Stimulated activated CD8-positive, alpha-beta memory T cell treated with anti-CD3 and anti-CD28 coated beads, Interleukin-15, amount 100 ng/mL, for 48 hours (primary cell): ENCODE data around the gene SLCO3A1.
A peak's percentile ranks its signal among the peaks of the same experiment; 100 is the strongest.

Experiments used
- DNase-seq, 2 donors: peaks; one replicate each; pipeline ENCODE4 v3.0.0-alpha.2; 2020; ENCODE audit warnings: low read depth in 2 of 2

The SLCO3A1 gene

GRCh38 chr15:92097474-92098178 lies 244.1 kb downstream of the SLCO3A1 start:
- peak in 1 of 2 donors; percentile 23 for DNase-seq

GRCh38 chr15:92098869-92099268 lies 245.4 kb downstream of the SLCO3A1 start:
- DNase-seq, result no peak

DNA sequence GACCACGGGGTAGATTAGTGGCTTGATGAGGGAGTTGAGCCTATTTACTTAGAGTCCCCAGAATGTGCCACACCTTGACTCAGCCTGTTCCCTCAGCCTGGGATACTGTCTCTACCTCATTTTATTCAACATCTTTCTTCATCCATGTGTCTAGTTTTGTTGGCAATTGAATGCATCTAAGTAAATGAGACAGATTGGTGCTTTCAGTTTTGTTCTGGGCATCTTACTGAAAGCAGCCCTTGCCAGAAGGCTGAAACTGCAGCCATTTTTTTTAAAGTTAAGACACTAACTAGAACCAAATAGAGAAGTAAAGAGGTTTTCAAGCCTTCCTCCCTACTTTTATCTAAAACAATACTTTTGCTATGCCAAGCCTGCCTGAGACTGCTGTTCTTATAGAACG lies 246.8 kb downstream of the SLCO3A1 start:
- DNase-seq, result no peak

- DNase-seq, result no peak
Measured at GRCh38 chr15:92100751-92101150, 247.2 kb downstream of the SLCO3A1 start.

DNA sequence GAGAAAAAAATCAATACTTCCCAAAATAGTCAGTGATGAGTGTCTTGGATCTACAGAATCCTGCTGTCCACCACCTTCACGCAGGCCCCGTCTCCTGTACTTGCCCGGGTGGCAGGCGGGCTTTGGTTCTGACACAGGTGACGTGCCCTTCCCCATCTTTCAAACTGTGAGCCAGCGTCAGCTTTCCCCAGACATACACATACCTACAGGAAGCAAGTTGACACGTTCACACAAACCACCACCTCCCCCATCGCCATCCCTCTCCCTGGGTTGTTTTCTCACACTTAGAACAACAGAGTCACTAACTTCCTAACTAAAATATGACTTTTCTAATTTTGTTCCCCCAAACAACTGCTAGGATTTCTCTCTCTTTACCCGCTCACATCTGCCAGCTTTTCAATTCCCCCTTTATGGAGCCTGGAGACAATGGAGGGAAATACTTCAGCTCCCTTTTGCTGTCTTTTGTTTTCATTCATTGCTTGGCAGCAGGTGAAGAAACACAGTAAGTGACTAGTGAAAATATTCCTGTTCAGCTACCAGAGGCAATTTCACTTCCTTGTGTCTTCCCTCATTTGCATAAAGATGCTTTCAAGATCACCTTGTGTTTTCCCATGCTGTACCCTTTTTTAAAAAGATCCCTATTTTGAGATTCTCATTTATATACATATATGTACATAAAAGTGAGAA lies 248.3 kb downstream of the SLCO3A1 start:
- no peak for DNase-seq

DNA sequence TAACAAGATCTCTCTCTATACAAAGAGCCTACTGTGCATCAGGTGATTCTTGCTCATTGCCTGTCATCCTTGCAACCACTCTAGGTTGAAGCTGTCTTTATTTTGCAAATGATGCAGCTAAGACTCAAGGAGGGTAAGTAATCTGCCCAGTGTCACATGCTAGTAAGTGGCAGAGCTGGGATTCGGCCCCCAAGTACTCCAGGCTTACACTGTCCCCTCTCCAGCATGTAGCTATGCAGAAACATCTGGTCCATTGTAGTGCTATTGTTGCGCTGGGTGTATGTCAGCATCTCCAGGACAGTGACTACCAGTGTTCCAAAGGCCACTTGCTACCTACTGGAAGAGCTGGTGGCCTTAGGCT lies 248.9 kb downstream of the SLCO3A1 start:
- no peak for DNase-seq

GRCh38 chr15:92104072-92104471 lies 250.6 kb downstream of the SLCO3A1 start:
- DNase-seq, result no peak

- no peak for DNase-seq
Measured at GRCh38 chr15:92105611-92106010, 252.1 kb downstream of the SLCO3A1 start.

GRCh38 chr15:92107510-92107909 lies 254.0 kb downstream of the SLCO3A1 start:
- DNase-seq, result no peak

DNA sequence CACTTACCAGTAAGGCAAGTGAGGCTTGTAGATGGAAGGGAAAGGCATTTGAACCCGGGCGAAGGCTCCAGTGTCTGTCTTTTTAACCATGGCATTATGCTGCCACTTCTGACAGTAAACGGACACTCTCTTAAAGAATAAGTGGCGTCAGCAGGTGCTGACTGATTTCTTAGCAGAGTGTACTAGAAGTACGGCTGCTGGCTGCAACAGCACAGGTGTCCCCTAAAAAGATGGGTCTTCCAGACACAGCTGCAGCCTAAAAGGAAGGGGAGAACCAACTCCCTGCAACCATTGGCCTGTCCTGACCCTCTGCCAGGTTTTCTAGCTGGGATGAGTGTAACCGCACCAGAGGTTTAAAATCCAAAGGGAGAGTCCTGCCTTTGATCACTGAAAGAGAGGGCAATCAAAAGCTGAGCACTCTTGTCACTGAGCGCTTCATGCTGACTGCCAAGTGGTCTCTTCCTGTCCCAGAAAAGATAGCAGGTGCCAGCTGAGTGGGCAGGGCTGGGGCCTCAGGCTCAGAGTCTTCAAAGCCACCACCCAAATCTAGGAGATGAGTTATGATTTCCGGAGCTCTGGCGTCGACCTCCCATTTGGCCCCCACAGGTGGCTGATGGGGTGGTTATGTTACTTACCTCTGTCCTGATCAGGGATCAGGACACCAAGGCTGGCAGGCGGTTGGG lies 255.8 kb downstream of the SLCO3A1 start:
- DNase-seq, result no peak

- no peak for DNase-seq
Measured at GRCh38 chr15:92111291-92111690, 257.8 kb downstream of the SLCO3A1 start.

GRCh38 chr15:92111751-92112150 lies 258.2 kb downstream of the SLCO3A1 start:
- no peak for DNase-seq

DNA sequence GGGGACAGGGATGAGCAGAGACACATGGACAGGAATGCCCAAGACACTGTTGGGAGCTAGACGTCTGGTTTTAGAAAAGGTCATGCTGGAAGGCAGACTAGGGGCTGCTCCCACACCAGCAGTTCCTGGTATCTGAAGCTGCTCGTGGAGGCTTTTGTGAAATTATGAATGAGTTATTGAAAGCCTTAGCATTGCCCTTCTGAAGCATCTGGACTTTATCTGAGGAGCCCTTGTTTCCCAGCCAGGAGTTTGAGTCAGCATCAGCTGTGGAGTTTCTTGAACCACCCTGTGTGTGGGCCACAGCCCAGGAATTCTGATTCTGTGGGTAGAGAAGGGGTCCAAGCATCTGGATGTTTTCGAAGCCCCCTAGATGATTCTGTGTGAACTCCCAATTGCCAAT lies 258.7 kb downstream of the SLCO3A1 start:
- no peak for DNase-seq

DNA sequence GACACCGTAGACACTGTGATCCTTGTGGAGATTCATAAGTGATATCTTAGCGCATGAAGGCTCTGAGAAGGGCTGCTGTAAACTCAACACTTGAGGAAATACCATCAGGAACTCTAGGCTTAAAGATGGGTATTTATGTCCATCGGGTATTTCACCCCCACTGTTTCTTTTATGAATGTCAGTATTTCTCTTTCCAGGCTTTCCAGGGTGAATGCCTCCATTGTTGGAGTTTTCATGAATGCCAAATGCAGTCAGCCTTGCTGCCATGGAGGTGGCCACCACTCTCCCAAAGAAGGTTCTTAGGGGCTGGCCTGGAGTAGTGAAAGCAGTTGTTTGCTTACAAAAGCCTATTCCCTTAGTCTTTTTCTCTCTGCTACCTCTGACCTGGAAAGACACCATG lies 259.2 kb downstream of the SLCO3A1 start:
- DNase-seq, result no peak

DNA sequence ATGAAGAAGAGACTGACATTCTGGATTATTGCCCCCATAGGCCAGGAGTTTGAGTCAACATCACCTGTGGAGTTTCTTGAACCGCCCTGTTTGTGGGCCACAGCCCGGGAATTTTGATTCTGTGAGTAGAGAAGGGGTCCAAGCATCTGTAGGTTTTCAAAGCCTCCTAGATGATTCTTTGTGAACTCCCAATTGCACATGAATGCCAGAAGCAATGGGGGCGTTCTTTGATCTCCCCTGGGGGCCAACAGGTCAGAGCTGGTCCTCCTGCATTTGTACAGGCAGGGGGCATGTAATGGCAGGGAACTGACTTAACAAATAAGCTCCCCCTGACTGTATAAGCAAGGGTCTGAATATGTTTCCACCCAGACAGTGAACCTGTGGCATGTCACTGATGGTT lies 260.3 kb downstream of the SLCO3A1 start:
- no peak for DNase-seq

DNA sequence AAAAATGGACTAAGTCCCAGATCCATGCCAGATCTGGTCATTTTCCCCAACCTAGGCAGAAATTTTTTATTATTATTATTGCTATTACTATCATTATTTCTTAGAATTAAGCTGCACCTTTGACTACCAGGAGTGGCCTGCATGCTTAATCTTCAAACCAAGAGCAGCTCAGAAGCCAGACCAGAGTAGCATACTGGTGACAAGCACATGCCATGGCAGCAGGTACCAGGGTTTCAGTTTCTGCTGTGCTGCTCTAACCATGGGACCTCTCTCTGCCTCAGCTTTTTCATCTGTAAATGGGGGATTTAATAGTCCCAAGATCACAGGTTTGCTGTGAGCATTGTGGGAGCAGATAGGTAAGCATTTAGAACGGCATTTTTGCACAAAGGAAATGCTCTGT lies 262.3 kb downstream of the SLCO3A1 start:
- no peak for DNase-seq

- DNase-seq, result no peak
Measured at GRCh38 chr15:92116330-92116729, 262.8 kb downstream of the SLCO3A1 start.

DNA sequence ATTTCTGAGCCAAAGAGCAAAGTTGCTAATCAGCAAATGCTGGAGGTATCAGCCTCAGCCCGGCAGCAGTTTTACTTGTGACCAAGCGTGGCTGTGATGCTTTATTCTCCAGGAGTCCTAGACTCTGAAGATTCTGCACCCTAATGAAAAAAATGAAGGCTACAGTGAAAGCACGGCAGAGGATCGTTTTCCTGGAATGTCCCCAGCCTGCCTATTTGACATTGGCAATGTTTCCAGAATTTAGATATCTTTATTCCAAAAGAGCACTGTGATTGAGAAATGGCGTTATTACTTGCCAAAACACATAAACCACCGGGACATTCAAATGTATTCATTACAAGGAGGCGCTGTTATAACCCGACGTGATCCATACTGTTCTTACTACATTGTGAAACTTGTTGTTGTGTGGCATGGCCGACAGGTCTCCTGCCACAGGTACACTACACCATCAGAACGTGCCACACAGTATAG lies 263.8 kb downstream of the SLCO3A1 start:
- DNase-seq, result no peak

GRCh38 chr15:92118162-92118935 lies 264.8 kb downstream of the SLCO3A1 start:
- DNase-seq, result no peak

DNA sequence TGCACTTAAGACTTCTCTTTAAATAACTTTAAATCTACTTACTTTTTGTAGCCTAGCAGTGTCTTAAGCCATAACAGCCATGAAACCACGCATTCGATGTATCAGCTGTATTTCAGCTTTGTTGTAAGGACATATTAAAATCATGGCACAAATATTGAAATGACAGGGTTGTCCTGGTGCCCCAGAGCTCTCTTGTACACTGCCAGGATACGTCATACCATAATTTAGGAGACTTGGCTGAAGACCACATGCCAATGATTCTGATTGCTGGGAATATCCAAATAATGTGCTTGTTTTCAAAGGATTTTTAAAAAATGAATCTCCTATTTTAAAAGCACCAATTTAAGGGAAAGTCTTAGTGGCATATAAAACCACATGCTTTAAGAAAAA lies 265.4 kb downstream of the SLCO3A1 start:
- no peak for DNase-seq

DNA sequence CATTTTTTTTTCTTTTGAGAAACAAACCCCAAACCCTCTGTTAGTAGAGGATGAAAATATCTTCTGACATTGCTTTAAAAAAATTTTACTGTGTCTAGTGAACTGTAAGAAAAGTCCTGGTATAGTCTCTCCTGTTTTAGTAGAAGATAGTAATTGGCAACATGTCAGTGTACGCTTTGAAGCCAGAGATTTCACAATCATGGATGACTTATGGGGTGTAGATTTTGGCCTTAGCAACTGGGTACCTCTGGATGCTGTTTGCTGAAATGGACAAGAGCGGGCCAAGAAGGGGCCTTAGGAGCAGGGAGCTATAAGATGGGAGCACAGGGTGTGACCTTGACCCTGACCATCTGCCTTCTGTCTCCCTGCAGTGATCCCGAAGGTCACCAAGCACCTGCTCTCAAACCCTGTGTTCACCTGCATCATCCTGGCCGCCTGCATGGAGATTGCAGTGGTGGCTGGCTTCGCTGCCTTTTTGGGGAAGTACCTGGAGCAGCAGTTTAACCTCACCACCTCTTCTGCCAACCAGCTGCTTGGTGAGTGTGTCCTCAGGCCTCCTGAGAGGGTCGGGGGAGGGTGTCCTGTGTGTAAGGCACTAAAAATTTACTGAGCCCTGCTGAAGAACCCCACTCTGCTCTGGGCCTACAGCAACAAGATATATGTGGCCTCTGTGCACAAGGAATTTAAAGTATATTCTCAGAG lies 266.7 kb downstream of the SLCO3A1 start:
- no peak for DNase-seq

DNA sequence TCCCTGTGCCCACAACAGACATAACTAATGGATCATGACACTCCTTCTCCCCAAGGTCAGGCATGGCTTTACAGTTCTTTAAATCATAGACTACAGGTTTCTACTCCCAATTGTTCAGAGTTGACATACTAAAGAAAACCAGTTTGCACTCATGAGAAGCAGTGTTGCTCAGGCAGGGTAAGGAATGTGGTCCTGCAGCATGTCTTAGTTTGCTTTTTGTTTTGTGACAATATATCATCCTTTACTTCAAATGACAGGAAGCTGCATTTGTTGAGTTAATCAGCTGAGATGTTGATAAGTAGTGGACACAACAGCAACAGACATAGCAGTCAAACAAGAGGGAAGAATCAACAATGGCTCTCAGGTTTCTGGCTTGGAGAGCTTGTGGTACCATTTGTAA lies 267.5 kb downstream of the SLCO3A1 start:
- no peak for DNase-seq
